Ishikawa (cell line): Measurements from ENCODE around the gene GSTA4.

Experiments
- CEBPB ChIP-seq: IDR thresholded peaks from 2 replicates; pipeline ENCODE4 v1.6.1; 2012
- CREB1 ChIP-seq: IDR thresholded peaks from 2 replicates; pipeline ENCODE4 v1.6.1; 2012; ENCODE audit warnings: low read depth
- EGR1 ChIP-seq: IDR thresholded peaks from 2 replicates; pipeline ENCODE4 v1.6.1; 2012
- EP300 ChIP-seq: IDR thresholded peaks from 2 replicates; pipeline ENCODE4 v1.6.1; 2012; ENCODE audit warnings: borderline replicate concordance
- RAD21 ChIP-seq: IDR thresholded peaks from 2 replicates; pipeline ENCODE4 v1.6.1; 2012; ENCODE audit warnings: low read depth
- TAF1 ChIP-seq: IDR thresholded peaks from 2 replicates; pipeline ENCODE4 v1.6.1; 2012; ENCODE audit warnings: low read depth, mild to moderate bottlenecking
- TEAD4 ChIP-seq: IDR thresholded peaks from 2 replicates; pipeline ENCODE4 v1.6.1; 2012
- YY1 ChIP-seq: IDR thresholded peaks from 2 replicates; pipeline ENCODE4 v1.6.1; 2012; ENCODE audit warnings: low read depth
- ZBTB7A ChIP-seq: IDR thresholded peaks from 2 replicates; pipeline ENCODE4 v1.6.1; 2012; ENCODE audit warnings: low read depth
- TF ChIP-seq, protein P1 (sequence below): IDR thresholded peaks from 2 replicates; pipeline ENCODE4 v1.6.1; 2012
- TF ChIP-seq, protein P2 (sequence below): IDR thresholded peaks from 2 replicates; pipeline ENCODE4 v1.6.1; 2012; ENCODE audit warnings: low read depth, mild to moderate bottlenecking
- TF ChIP-seq, protein P3 (sequence below): IDR thresholded peaks from 2 replicates; pipeline ENCODE4 v1.6.1; 2012

DNA sequence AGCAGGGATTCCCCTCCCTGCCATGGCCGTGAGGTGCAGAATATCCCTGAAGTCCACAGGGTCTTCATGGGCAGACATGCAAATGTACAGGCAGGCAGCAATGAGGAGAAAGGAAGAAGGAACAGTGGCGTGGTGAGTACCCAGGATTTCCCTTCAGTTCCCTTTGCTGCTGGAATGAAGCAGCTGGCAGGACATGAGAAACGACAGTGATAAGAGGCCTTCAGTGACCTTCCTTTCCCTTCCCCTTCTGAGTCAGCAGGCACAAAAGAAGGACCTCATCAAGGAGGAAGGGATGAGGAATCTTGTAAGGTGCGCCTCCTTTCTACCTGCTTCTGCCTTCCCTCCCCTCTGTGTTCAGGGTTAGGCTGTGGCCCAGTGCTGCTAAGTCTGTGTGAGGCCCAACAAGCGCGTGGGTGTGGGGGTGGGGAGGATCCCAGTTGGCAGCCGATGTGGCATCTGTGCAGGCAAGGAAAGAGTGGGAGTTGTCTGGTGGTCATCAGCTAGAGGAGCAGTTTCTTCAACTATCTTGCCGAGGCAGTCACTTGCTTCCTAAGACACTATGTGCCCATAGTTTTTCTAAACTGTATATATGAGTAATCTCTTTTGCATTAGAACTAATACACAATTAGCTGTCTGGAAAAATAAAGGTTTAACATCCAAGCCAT, 40.6 kb upstream of the GSTA4 start:
- no peak for TF ChIP-seq ZBTB7A
- TF ChIP-seq EGR1: no peak
- no peak for TF ChIP-seq EP300
- TF ChIP-seq TEAD4: no peak
- TF ChIP-seq YY1: no peak
- TF ChIP-seq, protein P1, sequence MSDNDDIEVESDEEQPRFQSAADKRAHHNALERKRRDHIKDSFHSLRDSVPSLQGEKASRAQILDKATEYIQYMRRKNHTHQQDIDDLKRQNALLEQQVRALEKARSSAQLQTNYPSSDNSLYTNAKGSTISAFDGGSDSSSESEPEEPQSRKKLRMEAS: no peak
- TF ChIP-seq, protein P2, sequence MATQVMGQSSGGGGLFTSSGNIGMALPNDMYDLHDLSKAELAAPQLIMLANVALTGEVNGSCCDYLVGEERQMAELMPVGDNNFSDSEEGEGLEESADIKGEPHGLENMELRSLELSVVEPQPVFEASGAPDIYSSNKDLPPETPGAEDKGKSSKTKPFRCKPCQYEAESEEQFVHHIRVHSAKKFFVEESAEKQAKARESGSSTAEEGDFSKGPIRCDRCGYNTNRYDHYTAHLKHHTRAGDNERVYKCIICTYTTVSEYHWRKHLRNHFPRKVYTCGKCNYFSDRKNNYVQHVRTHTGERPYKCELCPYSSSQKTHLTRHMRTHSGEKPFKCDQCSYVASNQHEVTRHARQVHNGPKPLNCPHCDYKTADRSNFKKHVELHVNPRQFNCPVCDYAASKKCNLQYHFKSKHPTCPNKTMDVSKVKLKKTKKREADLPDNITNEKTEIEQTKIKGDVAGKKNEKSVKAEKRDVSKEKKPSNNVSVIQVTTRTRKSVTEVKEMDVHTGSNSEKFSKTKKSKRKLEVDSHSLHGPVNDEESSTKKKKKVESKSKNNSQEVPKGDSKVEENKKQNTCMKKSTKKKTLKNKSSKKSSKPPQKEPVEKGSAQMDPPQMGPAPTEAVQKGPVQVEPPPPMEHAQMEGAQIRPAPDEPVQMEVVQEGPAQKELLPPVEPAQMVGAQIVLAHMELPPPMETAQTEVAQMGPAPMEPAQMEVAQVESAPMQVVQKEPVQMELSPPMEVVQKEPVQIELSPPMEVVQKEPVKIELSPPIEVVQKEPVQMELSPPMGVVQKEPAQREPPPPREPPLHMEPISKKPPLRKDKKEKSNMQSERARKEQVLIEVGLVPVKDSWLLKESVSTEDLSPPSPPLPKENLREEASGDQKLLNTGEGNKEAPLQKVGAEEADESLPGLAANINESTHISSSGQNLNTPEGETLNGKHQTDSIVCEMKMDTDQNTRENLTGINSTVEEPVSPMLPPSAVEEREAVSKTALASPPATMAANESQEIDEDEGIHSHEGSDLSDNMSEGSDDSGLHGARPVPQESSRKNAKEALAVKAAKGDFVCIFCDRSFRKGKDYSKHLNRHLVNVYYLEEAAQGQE: no peak
- TF ChIP-seq CREB1: no peak
- TF ChIP-seq, protein P3, sequence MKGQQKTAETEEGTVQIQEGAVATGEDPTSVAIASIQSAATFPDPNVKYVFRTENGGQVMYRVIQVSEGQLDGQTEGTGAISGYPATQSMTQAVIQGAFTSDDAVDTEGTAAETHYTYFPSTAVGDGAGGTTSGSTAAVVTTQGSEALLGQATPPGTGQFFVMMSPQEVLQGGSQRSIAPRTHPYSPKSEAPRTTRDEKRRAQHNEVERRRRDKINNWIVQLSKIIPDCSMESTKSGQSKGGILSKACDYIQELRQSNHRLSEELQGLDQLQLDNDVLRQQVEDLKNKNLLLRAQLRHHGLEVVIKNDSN: no peak
- no peak for TF ChIP-seq CEBPB
- TF ChIP-seq TAF1: no peak
- TF ChIP-seq RAD21: no peak
